ENCODE data around the gene MYEF2.

DNA sequence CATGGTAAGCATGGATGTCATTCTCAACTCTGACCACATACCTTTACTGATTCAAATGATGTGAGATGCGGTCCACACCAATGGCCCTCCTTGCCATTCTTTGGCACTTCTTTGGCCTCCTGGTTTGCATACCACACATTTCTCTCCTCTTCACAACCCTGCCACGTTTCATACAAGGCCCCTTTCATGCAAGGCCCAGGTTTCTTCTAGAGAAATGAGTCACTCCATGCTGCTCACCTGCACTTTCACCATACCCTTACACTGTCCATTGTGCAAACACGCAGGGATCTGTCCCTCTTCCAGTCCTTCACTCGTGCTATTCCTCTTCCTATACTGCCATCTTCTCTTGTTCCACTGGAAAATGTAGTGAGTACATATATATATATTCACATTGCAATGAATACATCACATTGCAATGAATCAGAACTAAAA lies 81.7 kb downstream of the MYEF2 start:
- TF ChIP-seq YY1 (IDR thresholded peaks at IDR 0.05; ENCODE audit: insufficient read depth, insufficient read length) (no peak), ZNF274 (IDR thresholded peaks at IDR 0.05; ENCODE audit: low read depth, low read length) (no peak)
